ENCODE data around the gene MRPS24.

DNA sequence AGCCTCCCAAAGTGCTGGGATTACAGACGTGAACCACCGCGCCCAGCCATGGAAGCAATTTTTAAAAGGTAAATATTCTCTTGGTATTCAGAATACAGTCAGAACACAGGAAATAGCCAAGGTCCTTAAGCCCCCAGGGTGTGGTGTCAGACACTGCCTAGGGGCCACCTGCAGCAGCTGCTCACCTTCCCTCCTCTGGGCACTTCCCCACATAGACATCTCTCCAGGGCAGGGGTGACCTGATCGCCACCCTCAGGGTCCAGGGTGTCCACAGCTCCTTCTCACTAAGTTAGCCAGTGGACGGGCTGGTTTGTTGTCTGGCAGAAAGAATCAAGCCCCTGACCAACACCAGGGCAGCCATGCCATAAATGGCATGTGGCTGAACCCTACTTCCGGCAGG lies 21.2 kb upstream of the MRPS24 start:
- TF ChIP-seq, protein P1, sequence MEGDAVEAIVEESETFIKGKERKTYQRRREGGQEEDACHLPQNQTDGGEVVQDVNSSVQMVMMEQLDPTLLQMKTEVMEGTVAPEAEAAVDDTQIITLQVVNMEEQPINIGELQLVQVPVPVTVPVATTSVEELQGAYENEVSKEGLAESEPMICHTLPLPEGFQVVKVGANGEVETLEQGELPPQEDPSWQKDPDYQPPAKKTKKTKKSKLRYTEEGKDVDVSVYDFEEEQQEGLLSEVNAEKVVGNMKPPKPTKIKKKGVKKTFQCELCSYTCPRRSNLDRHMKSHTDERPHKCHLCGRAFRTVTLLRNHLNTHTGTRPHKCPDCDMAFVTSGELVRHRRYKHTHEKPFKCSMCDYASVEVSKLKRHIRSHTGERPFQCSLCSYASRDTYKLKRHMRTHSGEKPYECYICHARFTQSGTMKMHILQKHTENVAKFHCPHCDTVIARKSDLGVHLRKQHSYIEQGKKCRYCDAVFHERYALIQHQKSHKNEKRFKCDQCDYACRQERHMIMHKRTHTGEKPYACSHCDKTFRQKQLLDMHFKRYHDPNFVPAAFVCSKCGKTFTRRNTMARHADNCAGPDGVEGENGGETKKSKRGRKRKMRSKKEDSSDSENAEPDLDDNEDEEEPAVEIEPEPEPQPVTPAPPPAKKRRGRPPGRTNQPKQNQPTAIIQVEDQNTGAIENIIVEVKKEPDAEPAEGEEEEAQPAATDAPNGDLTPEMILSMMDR (IDR thresholded peaks at IDR 0.05), result no peak
- TF ChIP-seq POLR2AphosphoS5 (IDR thresholded peaks at IDR 0.05; ENCODE audit: insufficient read depth in 1 of 2, low read depth in 1 of 2) (no peak), POLR2A (IDR thresholded peaks at IDR 0.05) (no peak)

Data from vagina (tissue), 2 donors.